SK-N-SH (cell line): ENCODE measurements around the gene PASK. TPM values are rescaled to one million over a fixed set of nuclear protein-coding genes. Genes with fewer than 3 reads are reported as not detected.

Source experiments
- CTCF ChIA-PET: fragments of 300-600, 350-600 bp; formaldehyde crosslinking; extraction: SDS; loops from one replicate; lab custom pipeline; 2021; lab: Yijun Ruan, JAX
- POLR2A ChIA-PET: fragments of 350-600 bp; sonication (Branson Sonifier 250); formaldehyde crosslinking; extraction: SDS; loops from one replicate; lab custom pipeline; 2020; ENCODE audit warnings: antibody characterized with exemption, inconsistent platforms; lab: Yijun Ruan, JAX
- DNase-seq: peaks from one replicate; pipeline ENCODE4 v3.0.0; 2012
- H2AFZ ChIP-seq: fragments of 200-600 bp; sonication (generic); 2 replicates; pipeline ENCODE4 v1.8.1; 2016; ENCODE audit warnings: antibody characterized with exemption, mild to moderate bottlenecking, low read depth
- H3F3A ChIP-seq: fragments of 200-600 bp; sonication (generic); replicated peaks from 2 replicates; pipeline ENCODE3; 2016; ENCODE audit warnings: antibody characterized with exemption, mild to moderate bottlenecking; ENCODE audit not compliant: insufficient read depth
- H3K27ac ChIP-seq, 2 experiments: fragments of 200-500 bp in 1 of 2; fragments of 200-600 bp in 1 of 2; sonication (Bioruptor generic) in 1 of 2; sonication (generic), shearing (Covaris generic) in 1 of 2; 2 replicates each; pipeline versions ENCODE4 v1.5.1 to v1.6.1; 2014 to 2016; ENCODE audit warnings: low read depth in 2 of 2, inconsistent platforms in 1 of 2, low read length in 1 of 2, mild to moderate bottlenecking in 1 of 2, mixed read lengths in 1 of 2
- H3K27me3 ChIP-seq: fragments of 200-600 bp; sonication (generic), shearing (Covaris generic); 2 replicates; pipeline ENCODE4 v1.6.1; 2016; ENCODE audit warnings: mixed run types; ENCODE audit not compliant: insufficient read depth
- H3K36me3 ChIP-seq, 2 experiments: fragments of 200-500 bp in 1 of 2; fragments of 200-600 bp in 1 of 2; sonication (Bioruptor generic) in 1 of 2; sonication (generic) in 1 of 2; replicated peaks in 1 of 2; 2 replicates each; pipeline versions ENCODE3 to v1.5.1; 2014 to 2016; ENCODE audit warnings: low read length in 1 of 2, mild to moderate bottlenecking in 1 of 2; ENCODE audit not compliant: insufficient read depth in 2 of 2, control insufficient read depth in 1 of 2
- H3K4me1 ChIP-seq, 2 experiments: fragments of 200-500 bp in 1 of 2; fragments of 200-600 bp in 1 of 2; sonication (Bioruptor generic) in 1 of 2; sonication (generic), shearing (Covaris generic) in 1 of 2; 2 replicates each; pipeline versions ENCODE4 v1.5.1 to v1.6.1; 2014 to 2016; ENCODE audit warnings: low read depth in 1 of 2, low read length in 1 of 2, mixed run types in 1 of 2; ENCODE audit not compliant: insufficient read depth in 2 of 2, control insufficient read depth in 1 of 2
- H3K4me2 ChIP-seq: fragments of 200-600 bp; sonication (generic), shearing (Covaris generic); 2 replicates; pipeline ENCODE4 v1.6.1; 2017; ENCODE audit warnings: mixed run types
- H3K4me3 ChIP-seq, 2 experiments: fragments of 200-500 bp in 1 of 2; fragments of 200-600 bp in 1 of 2; sonication (Bioruptor generic) in 1 of 2; sonication (generic), shearing (Covaris generic) in 1 of 2; 2 replicates each; pipeline versions ENCODE4 v1.5.1 to v1.8.1; 2014 to 2016; ENCODE audit warnings: low read depth in 2 of 2, inconsistent platforms in 1 of 2, low read length in 1 of 2, mild to moderate bottlenecking in 1 of 2, mixed read lengths in 1 of 2, moderate library complexity in 1 of 2
- H3K79me2 ChIP-seq: fragments of 200-600 bp; sonication (generic); 2 replicates; pipeline ENCODE4 v1.8.1; 2017; ENCODE audit warnings: mild to moderate bottlenecking; ENCODE audit not compliant: insufficient read depth
- H3K9ac ChIP-seq: fragments of 200-600 bp; sonication (generic); 2 replicates; pipeline ENCODE4 v1.6.1; 2017; ENCODE audit warnings: mixed run types
- H3K9me2 ChIP-seq: fragments of 200-600 bp; sonication (generic); 2 replicates; pipeline ENCODE4 v1.6.1; 2017; ENCODE audit warnings: mixed run types
- H3K9me3 ChIP-seq: fragments of 200-600 bp; sonication (generic); 2 replicates; pipeline ENCODE4 v1.6.1; 2017; ENCODE audit warnings: mixed run types, mild to moderate bottlenecking, moderate library complexity
- H4K20me1 ChIP-seq: fragments of 200-600 bp; sonication (generic); 2 replicates; pipeline ENCODE4 v1.6.1; 2017; ENCODE audit warnings: mild to moderate bottlenecking, mixed run types; ENCODE audit not compliant: insufficient read depth
- CHD2 ChIP-seq: fragments of 150-350 bp; IDR thresholded peaks from 2 replicates; pipeline ENCODE4 v1.6.1; 2018; ENCODE audit warnings: low read length; ENCODE audit not compliant: partially characterized antibody
- CTCF ChIP-seq: fragments of 200-600 bp; sonication (generic); IDR thresholded peaks from 2 replicates; pipeline ENCODE4 v1.6.1; 2017; ENCODE audit warnings: antibody characterized with exemption, mild to moderate bottlenecking, moderate library complexity
- GABPA ChIP-seq: IDR thresholded peaks from 2 replicates; pipeline ENCODE4 v1.4.0; 2012; ENCODE audit warnings: low read depth, mild to moderate bottlenecking
- GATA2 ChIP-seq: sonication (generic); formaldehyde crosslinking; IDR thresholded peaks from 2 replicates; pipeline ENCODE4 v1.5.0; 2020; ENCODE audit warnings: mild to moderate bottlenecking, missing genetic modification reagents
- MEF2A ChIP-seq: IDR thresholded peaks from 2 replicates; pipeline ENCODE4 v1.4.0; 2012; ENCODE audit warnings: low read depth, borderline replicate concordance
- MXI1 ChIP-seq: IDR thresholded peaks from 2 replicates; pipeline ENCODE4 v1.6.1; 2012; ENCODE audit warnings: mild to moderate bottlenecking, low read depth, low read length, improper control_type of control experiment
- RAD21 ChIP-seq: IDR thresholded peaks from 2 replicates; pipeline ENCODE4 v1.6.1; 2012; ENCODE audit warnings: mild to moderate bottlenecking, low read length
- REST ChIP-seq: IDR thresholded peaks from 2 replicates; pipeline ENCODE4 v1.6.1; 2012; ENCODE audit warnings: mild to moderate bottlenecking, low read depth, low read length, moderate library complexity
- RXRA ChIP-seq: IDR thresholded peaks from 2 replicates; pipeline ENCODE4 v1.4.0; 2012; ENCODE audit warnings: low read depth, mild to moderate bottlenecking, borderline replicate concordance
- SMC3 ChIP-seq: IDR thresholded peaks from 2 replicates; pipeline ENCODE4 v1.6.1; 2012; ENCODE audit warnings: low read depth, low read length, improper control_type of control experiment
- TAF1 ChIP-seq: IDR thresholded peaks from 2 replicates; pipeline ENCODE4 v1.6.1; 2012; ENCODE audit warnings: low read depth, mild to moderate bottlenecking, low read length, moderate library complexity, borderline replicate concordance
- TCF12 ChIP-seq: IDR thresholded peaks from 2 replicates; pipeline ENCODE4 v1.4.0; 2012
- TEAD4 ChIP-seq: IDR thresholded peaks from 2 replicates; pipeline ENCODE4 v1.4.0; 2012; ENCODE audit warnings: mild to moderate bottlenecking, borderline replicate concordance; ENCODE audit not compliant: insufficient read depth
- USF1 ChIP-seq: IDR thresholded peaks from 2 replicates; pipeline ENCODE4 v1.4.0; 2012; ENCODE audit warnings: low read depth, borderline replicate concordance
- YY1 ChIP-seq: IDR thresholded peaks from 2 replicates; pipeline ENCODE4 v1.4.0; 2012; ENCODE audit warnings: low read depth, mild to moderate bottlenecking
- WGBS: methylation state at CpG from one replicate; pipeline ENCODE4 v1.1.6; 2017; ENCODE audit warnings: low lambda C conversion rate; 5-methylcytosine and 5-hydroxymethylcytosine counted together
- polyA plus RNA-seq, 3 experiments: library from polyadenylated mRNA; depleted of rRNA; stranded (reverse); fragments of >200 nt; gene quantifications; 2 replicates each; pipeline ENCODE4 v1.2.3, GENCODE V29; 2012
- TF ChIP-seq, protein P1 (sequence below): IDR thresholded peaks from 2 replicates; pipeline ENCODE4 v1.4.0; 2012; ENCODE audit warnings: low read depth, borderline replicate concordance

The PASK gene
- polyA plus RNA-seq, 1 of the 3 experiments (the other 2 are of a cell fraction), result 6.3 TPM

- Histone ChIP-seq H3K4me1 (no peaks in the 10 kb centered on the region; a peak in 1 of 4 replicates), H4K20me1 (no peaks in the 10 kb centered on the region), H3F3A (no peaks in the 10 kb centered on the region), H2AFZ (no peak overlapping the region), H3K4me3 (no peak overlapping the region), H3K79me2 (no peaks in the 10 kb centered on the region), H3K27ac (no peak overlapping the region), H3K36me3 (no peaks in the 10 kb centered on the region), H3K9me2 (no peaks in the 10 kb centered on the region), H3K9ac (no peak overlapping the region), H3K4me2 (no peak overlapping the region), H3K9me3 (no peaks in the 10 kb centered on the region), H3K27me3 (no peaks in the 10 kb centered on the region)
- WGBS, result 78% methylated on average over 14 of the region's 25 CpGs
- CTCF ChIA-PET, result no interaction called here
- DNase-seq, result no peak
- TF ChIP-seq REST, result no peak
- no peak for TF ChIP-seq SMC3
- no peak for TF ChIP-seq GATA2
- TF ChIP-seq MEF2A, result no peak
- TF ChIP-seq YY1, result no peak
- no peak for TF ChIP-seq MXI1
- no peak for TF ChIP-seq TAF1
- TF ChIP-seq, protein P1, sequence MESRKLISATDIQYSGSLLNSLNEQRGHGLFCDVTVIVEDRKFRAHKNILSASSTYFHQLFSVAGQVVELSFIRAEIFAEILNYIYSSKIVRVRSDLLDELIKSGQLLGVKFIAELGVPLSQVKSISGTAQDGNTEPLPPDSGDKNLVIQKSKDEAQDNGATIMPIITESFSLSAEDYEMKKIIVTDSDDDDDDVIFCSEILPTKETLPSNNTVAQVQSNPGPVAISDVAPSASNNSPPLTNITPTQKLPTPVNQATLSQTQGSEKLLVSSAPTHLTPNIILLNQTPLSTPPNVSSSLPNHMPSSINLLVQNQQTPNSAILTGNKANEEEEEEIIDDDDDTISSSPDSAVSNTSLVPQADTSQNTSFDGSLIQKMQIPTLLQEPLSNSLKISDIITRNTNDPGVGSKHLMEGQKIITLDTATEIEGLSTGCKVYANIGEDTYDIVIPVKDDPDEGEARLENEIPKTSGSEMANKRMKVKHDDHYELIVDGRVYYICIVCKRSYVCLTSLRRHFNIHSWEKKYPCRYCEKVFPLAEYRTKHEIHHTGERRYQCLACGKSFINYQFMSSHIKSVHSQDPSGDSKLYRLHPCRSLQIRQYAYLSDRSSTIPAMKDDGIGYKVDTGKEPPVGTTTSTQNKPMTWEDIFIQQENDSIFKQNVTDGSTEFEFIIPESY, result no peak
- no peak for TF ChIP-seq GABPA
- TF ChIP-seq CHD2, result no peak
- TF ChIP-seq TCF12, result no peak
- no peak for TF ChIP-seq TEAD4
- TF ChIP-seq USF1, result no peak
- TF ChIP-seq RXRA, result no peak
- no peak for TF ChIP-seq CTCF
- TF ChIP-seq RAD21, result no peak
- POLR2A ChIA-PET, result no interaction called here
Measured at GRCh38 chr2:241071677-241072111, 77.6 kb downstream of the PASK start.
